HG02973 (cell line): Measurements from ENCODE around the gene KCNH2.

ENCODE experiments used
- ATAC-seq: cut with Tn5 transposase; IDR thresholded peaks from one replicate; pipeline ENCODE4 v1.9.1; 2021; ENCODE audit warnings: moderate library complexity; ENCODE audit not compliant: unreplicated experiment

KCNH2 gene

GRCh38 chr7:150962553-150963399 lies 15.3 kb downstream of the KCNH2 start:
- no peak for ATAC-seq

GRCh38 chr7:150962290-150962552 lies 15.9 kb downstream of the KCNH2 start:
- ATAC-seq, result no peak

- ATAC-seq, result no peak
Observed at GRCh38 chr7:150961510-150962289, 16.4 kb downstream of the KCNH2 start.

- ATAC-seq, result no peak
Observed at GRCh38 chr7:150959739-150960734, 18.1 kb downstream of the KCNH2 start.

GRCh38 chr7:150959081-150959480 lies 19.0 kb downstream of the KCNH2 start:
- no peak for ATAC-seq

GRCh38 chr7:150958597-150958996 lies 19.5 kb downstream of the KCNH2 start:
- ATAC-seq, result no peak

GRCh38 chr7:150958062-150958552 lies 20.0 kb downstream of the KCNH2 start:
- no peak for ATAC-seq

GRCh38 chr7:150957133-150958020 lies 20.7 kb downstream of the KCNH2 start:
- ATAC-seq, result no peak

GRCh38 chr7:150956395-150957132 lies 21.6 kb downstream of the KCNH2 start:
- no peak for ATAC-seq

GRCh38 chr7:150955519-150956394 lies 22.4 kb downstream of the KCNH2 start:
- no peak for ATAC-seq

GRCh38 chr7:150954986-150955518 lies 23.1 kb downstream of the KCNH2 start:
- ATAC-seq, result no peak

GRCh38 chr7:150954201-150954985 lies 23.7 kb downstream of the KCNH2 start:
- no peak for ATAC-seq

- ATAC-seq, result no peak
Observed at GRCh38 chr7:150953061-150953997, 24.8 kb downstream of the KCNH2 start.

GRCh38 chr7:150952331-150953050 lies 25.6 kb downstream of the KCNH2 start:
- no peak for ATAC-seq

- ATAC-seq, result no peak
Observed at GRCh38 chr7:150951521-150951920, 26.6 kb downstream of the KCNH2 start.

GRCh38 chr7:150951181-150951520 lies 27.0 kb downstream of the KCNH2 start:
- no peak for ATAC-seq
